GM12878 (cell line): ENCODE measurements around the gene CDK16. TPM values are rescaled to one million over a fixed set of nuclear protein-coding genes. Genes with fewer than 3 reads are reported as not detected.
A peak's percentile ranks its signal among the peaks of the same experiment; 100 is the strongest.

Source experiments
- ATAC-seq: fragments of 200-7000 bp; cut with Tn5 transposase; 3 replicates; pipeline ENCODE4 v1.9.1; 2020; ENCODE audit warnings: mild to moderate bottlenecking, moderate library complexity
- BruUV-seq: library from RNA; stranded (reverse); fragments of 400-500 nt; replicated peaks from 2 replicates; lab custom pipeline; 2021; lab: Mats Ljungman, UMichigan
- CTCF ChIA-PET: fragments of 300-600 bp; sonication (Branson Sonifier 250); formaldehyde crosslinking; extraction: SDS; loops from one replicate; lab custom pipeline; 2021; ENCODE audit warnings: inconsistent platforms; lab: Yijun Ruan, JAX
- POLR2A ChIA-PET: fragments of 350-600 bp; formaldehyde crosslinking; extraction: SDS; loops from one replicate; lab custom pipeline; 2021; ENCODE audit warnings: inconsistent platforms; lab: Charles Lee
- RAD21 ChIA-PET: fragments of 300-600 bp; sonication (Branson Sonifier 250); formaldehyde crosslinking; loops from one replicate; lab custom pipeline; 2023; ENCODE audit warnings: antibody characterized with exemption; ENCODE audit not compliant: unreplicated experiment; lab: Charles Lee
- SMC1A ChIA-PET: fragments of 300-600 bp; sonication (Branson Sonifier 250); formaldehyde crosslinking; loops from one replicate; lab custom pipeline; 2023; ENCODE audit not compliant: unreplicated experiment, uncharacterized antibody; lab: Charles Lee
- DNase-seq: peaks from one replicate; pipeline ENCODE4 v3.0.0-alpha.2; 2011; ENCODE audit warnings: low read depth, low spot score
- FAIRE-seq: peaks from 3 replicates; lab custom pipeline; 2011; peaks lifted over from hg19 to GRCh38; lab: Jason Lieb, UNC
- H2AFZ ChIP-seq: 2 replicates; pipeline ENCODE4 v1.6.0; 2011; ENCODE audit warnings: low read depth, low read length, control low read depth; ENCODE audit not compliant: control insufficient read depth
- H3K27ac ChIP-seq: 2 replicates; pipeline ENCODE4 v1.5.1; 2011; ENCODE audit warnings: control low read depth; ENCODE audit not compliant: control insufficient read depth, insufficient read depth
- H3K27me3 ChIP-seq, 2 experiments: replicated peaks in 1 of 2; 2 replicates each; pipeline versions ENCODE4 v1.6.0 to v1.6.1; 2011; ENCODE audit warnings: low read length in 1 of 2; ENCODE audit not compliant: control insufficient read depth in 2 of 2, insufficient read depth in 2 of 2
- H3K36me3 ChIP-seq, 2 experiments: 2 replicates each; pipeline ENCODE4 v1.5.1; 2011; ENCODE audit warnings: low read length in 1 of 2; ENCODE audit not compliant: control insufficient read depth in 2 of 2, insufficient read depth in 2 of 2
- H3K4me1 ChIP-seq: 2 replicates; pipeline ENCODE4 v1.6.1; 2011; ENCODE audit warnings: mild to moderate bottlenecking, low read length, moderate library complexity, mixed read lengths; ENCODE audit not compliant: control insufficient read depth, insufficient read depth
- H3K4me2 ChIP-seq: 2 replicates; pipeline ENCODE4 v1.6.0; 2011; ENCODE audit warnings: control low read depth; ENCODE audit not compliant: control insufficient read depth, insufficient read depth
- H3K4me3 ChIP-seq: fragments of 200-600 bp; sonication (generic); 2 replicates; pipeline ENCODE4 v1.5.1; 2016
- H3K79me2 ChIP-seq: 2 replicates; pipeline ENCODE4 v1.6.0; 2011; ENCODE audit warnings: low read length; ENCODE audit not compliant: control insufficient read depth, insufficient read depth
- H3K9ac ChIP-seq: 2 replicates; pipeline ENCODE4 v1.8.0; 2011; ENCODE audit warnings: low read length, control low read depth, mixed read lengths; ENCODE audit not compliant: control insufficient read depth, insufficient read depth
- H3K9me3 ChIP-seq: replicated peaks from 3 replicates; pipeline ENCODE4 v1.5.1; 2011; ENCODE audit warnings: mild to moderate bottlenecking, low read length; ENCODE audit not compliant: control insufficient read depth, insufficient read depth
- H4K20me1 ChIP-seq: 2 replicates; pipeline ENCODE4 v1.6.0; 2011; ENCODE audit not compliant: control insufficient read depth, insufficient read depth
- ATF2 ChIP-seq: IDR thresholded peaks from 2 replicates; pipeline ENCODE4 v1.6.1; 2012; ENCODE audit warnings: low read length, inconsistent platforms
- CBX3 ChIP-seq: fragments of 200-600 bp; sonication (generic); IDR thresholded peaks from 2 replicates; pipeline ENCODE4 v1.6.1; 2016; ENCODE audit warnings: low read depth, borderline replicate concordance
- EGR1 ChIP-seq, 2 experiments: IDR thresholded peaks; 1 replicate in 1 of 2; 2 replicates in 1 of 2; pipeline ENCODE4 v1.6.1; 2011 to 2012; ENCODE audit warnings: low read depth in 2 of 2, low read length in 2 of 2, borderline replicate concordance in 1 of 2, mild to moderate bottlenecking in 1 of 2, moderate library complexity in 1 of 2
- FOS ChIP-seq: IDR thresholded peaks from 3 replicates; pipeline ENCODE4 v1.6.1; 2011; ENCODE audit warnings: borderline replicate concordance; ENCODE audit not compliant: insufficient read length; ENCODE audit errors: extremely low read depth
- HDGF ChIP-seq: fragments of 450-650 bp; IDR thresholded peaks from 2 replicates; pipeline ENCODE4 v1.6.1; 2016; ENCODE audit warnings: antibody characterized with exemption
- IRF4 ChIP-seq: IDR thresholded peaks from 2 replicates; pipeline ENCODE4 v1.6.1; 2011; ENCODE audit warnings: low read depth, low read length
- KAT2A ChIP-seq: conservative IDR thresholded peaks from 2 replicates; pipeline ENCODE4 v1.6.1; 2011; ENCODE audit warnings: low read depth, low read length; ENCODE audit not compliant: control insufficient read depth
- KLF5 ChIP-seq: fragments of 450-650 bp; IDR thresholded peaks from 2 replicates; pipeline ENCODE4 v1.6.1; 2014; ENCODE audit warnings: mild to moderate bottlenecking; ENCODE audit not compliant: partially characterized antibody
- NR2F1 ChIP-seq: fragments of 450-650 bp; conservative IDR thresholded peaks from 2 replicates; pipeline ENCODE4 v1.6.1; 2017; ENCODE audit warnings: mild to moderate bottlenecking
- POLR2AphosphoS5 ChIP-seq: IDR thresholded peaks from 2 replicates; pipeline ENCODE4 v1.6.1; 2011; ENCODE audit warnings: mild to moderate bottlenecking, low read length, inconsistent platforms
- REST ChIP-seq: IDR thresholded peaks from 2 replicates; pipeline ENCODE4 v1.6.1; 2012; ENCODE audit warnings: mild to moderate bottlenecking, low read depth, low read length
- SRF ChIP-seq, 2 experiments: IDR thresholded peaks; 2 replicates each; pipeline ENCODE4 v1.6.1; 2011; ENCODE audit warnings: low read depth in 2 of 2, low read length in 2 of 2, mild to moderate bottlenecking in 1 of 2, moderate library complexity in 1 of 2
- TCF3 ChIP-seq: IDR thresholded peaks from 2 replicates; pipeline ENCODE4 v1.6.1; 2012; ENCODE audit warnings: low read depth, mild to moderate bottlenecking, low read length, borderline replicate concordance; ENCODE audit not compliant: insufficient read depth
- ZSCAN29 ChIP-seq: fragments of 450-650 bp; IDR thresholded peaks from 2 replicates; pipeline ENCODE4 v1.6.1; 2017; ENCODE audit warnings: mild to moderate bottlenecking, moderate library complexity
- WGBS: methylation state at CpG from one replicate; pipeline ENCODE4 v1.1.6; 2016; ENCODE audit warnings: low lambda C conversion rate; ENCODE audit not compliant: insufficient replicate concordance, insufficient coverage; ENCODE audit errors: missing lambda C conversion rate; 5-methylcytosine and 5-hydroxymethylcytosine counted together
- in situ Hi-C: fragments of 300-500 bp; cut with MboI; formaldehyde crosslinking; loops from 9 replicates; pipeline ENCODE4 v1.14.3; 2018; ENCODE audit warnings: mixed read lengths
- intact Hi-C: fragments of 100-400 bp; cut with micrococcal nuclease; formaldehyde crosslinking; loops from one replicate; pipeline ENCODE4 v1.14.2; 2022; ENCODE audit not compliant: unreplicated experiment
- polyA plus RNA-seq, 11 experiments: library from polyadenylated mRNA; depleted of rRNA in 4 of 11; unstranded in 6 of 11; stranded (reverse) in 5 of 11; fragments of >200 nt; fragmentation: Nextera tagmentation in 4 of 11; fragmentation: Illumina TruSeq in 1 of 11; extraction: Ambion mirVana in 4 of 11; extraction: Trizol in 1 of 11; gene quantifications; 1 replicate in 1 of 11; 2 replicates in 10 of 11; pipeline versions ENCODE4 v1.2.1 to v1.2.3, GENCODE V29; 2011 to 2016; ENCODE audit warnings: inconsistent platforms in 2 of 11, missing spikeins in 2 of 11, low read depth in 1 of 11
- total RNA-seq, 4 experiments: library from RNA; depleted of rRNA in 3 of 4; stranded (reverse); fragments of >200 nt in 3 of 4; fragmentation: Illumina TruSeq in 1 of 4; extraction: Trizol in 1 of 4; gene quantifications; 2 replicates each; pipeline versions ENCODE4 v1.2.1 to v1.2.3, GENCODE V29; 2013 to 2021

CDK16 gene
- total and polyA plus RNA-seq, 10 of the 15 experiments (the other 5 are each of a cell fraction or from before 2014, with no cell fraction given) = 2.4 to 75.1 (median 48.2) TPM

GRCh38 chrX:47221756-47222155, 3.3 kb downstream of the CDK16 start:
- SMC1A ChIA-PET = interaction anchor here (0.7 to 1.1 kb wide), 2 partner anchors 13 to 38 kb away, joined by 3 read pairs; no protein-coding TSS in a partner anchor

GRCh38 chrX:47222751-47223350, 4.4 kb downstream of the CDK16 start:
- BruUV-seq = no TSS peak
- Histone ChIP-seq H3K4me3 (no peak overlapping the region), H3K27ac (no peak overlapping the region), H3K36me3 (peaks cover 24% of the 10 kb centered on the region in 2 experiments; a peak in 3 of 4 replicates), H2AFZ (no peak overlapping the region), H3K4me1 (peaks cover 8% of the 10 kb centered on the region; the same call in 1 of the 2 replicates), H3K79me2 (peaks cover 41% of the 10 kb centered on the region), H3K9me3 (no peaks in the 10 kb centered on the region), H4K20me1 (peaks cover 18% of the 10 kb centered on the region), H3K27me3 (no peaks in the 10 kb centered on the region), H3K4me2 (no peak overlapping the region), H3K9ac (no peak overlapping the region)
- intact Hi-C loops (no loop called here), in situ Hi-C loops (loop anchor here (25.0 kb wide), 1 partner anchor 1714 kb away; no protein-coding TSS in a partner anchor)
- CTCF ChIA-PET = no interaction called here
- POLR2A ChIA-PET = no interaction called here
- DNase-seq (no peak), ATAC-seq (no peak), FAIRE-seq (no peak)
- WGBS = 94% methylated on average over 9 of the region's 10 CpGs
- SMC1A ChIA-PET = no interaction called here
- RAD21 ChIA-PET = no interaction called here
- no peak for TF ChIP-seq REST
- no peak for TF ChIP-seq KAT2A
- TF ChIP-seq ATF2 = no peak
- TF ChIP-seq HDGF = no peak
- no peak for TF ChIP-seq SRF (IDR thresholded peaks at IDR 0.05; ENCODE audit: low read depth in 2 of 2, low read length in 2 of 2)
- no peak for TF ChIP-seq FOS
- no peak for TF ChIP-seq EGR1 (IDR thresholded peaks at IDR 0.05; ENCODE audit: borderline replicate concordance in 1 of 2, low read depth in 2 of 2, low read length in 2 of 2)
- TF ChIP-seq KLF5 = no peak

More at GRCh38 chrX:47221756-47222155, 3.3 kb downstream of the CDK16 start:
- Histone ChIP-seq H3K4me3 (no peak overlapping the region), H3K9me3 (no peaks in the 10 kb centered on the region), H3K9ac (no peak overlapping the region), H4K20me1 (peaks cover 18% of the 10 kb centered on the region), H3K27ac (no peak overlapping the region), H3K79me2 (peaks cover 41% of the 10 kb centered on the region), H3K4me1 (peaks cover 8% of the 10 kb centered on the region; the same call in 1 of the 2 replicates), H3K4me2 (no peak overlapping the region; the same call in 1 of the 2 replicates), H2AFZ (no peak overlapping the region), H3K36me3 (peaks cover 24% of the 10 kb centered on the region in 2 experiments; a peak in 3 of 4 replicates), H3K27me3 (no peaks in the 10 kb centered on the region)
- TF ChIP-seq ZSCAN29 (no peak), TCF3 (no peak), NR2F1 (no peak), CBX3 (no peak), POLR2AphosphoS5 (peak; percentile 24; the same call in 1 of the 2 replicates), IRF4 (no peak)
- CTCF ChIA-PET = interaction anchor here (0.7 kb wide), 1 partner anchor 861 kb away, joined by 3 read pairs; no protein-coding TSS in a partner anchor
- DNase-seq (no peak), FAIRE-seq (no peak), ATAC-seq (no peak)
- intact Hi-C loops (no loop called here), in situ Hi-C loops (loop anchor here (25.0 kb wide), 1 partner anchor 1716 kb away; no protein-coding TSS in a partner anchor)
- POLR2A ChIA-PET = no interaction called here
- BruUV-seq = no TSS peak
- WGBS = 66% methylated on average over 4 of the region's 4 CpGs
- RAD21 ChIA-PET = no interaction called here
